Testis (tissue), 3 donors: ENCODE results near the gene GTSF1L. TPM values are rescaled to one million over a fixed set of nuclear protein-coding genes. Genes with fewer than 3 reads are reported as not detected.

ENCODE experiments used
- DNase-seq: peaks from one replicate; pipeline ENCODE4 v3.0.0-alpha.2; 2019
- H3K27ac ChIP-seq, 2 donors: fragments of 200-600 bp; sonication (generic); one replicate each; pipeline ENCODE4 v1.5.1; 2019
- H3K27me3 ChIP-seq: fragments of 200-600 bp; sonication (generic); one replicate; pipeline ENCODE4 v1.5.1; 2019
- H3K36me3 ChIP-seq: fragments of 200-600 bp; sonication (generic); one replicate; pipeline ENCODE4 v1.5.1; 2017; ENCODE audit warnings: low read depth; ENCODE audit errors: missing control alignments
- H3K4me1 ChIP-seq: fragments of 200-600 bp; sonication (generic); one replicate; pipeline ENCODE4 v1.5.1; 2019
- H3K4me3 ChIP-seq, 2 donors: fragments of 200-600 bp; sonication (generic); one replicate each; pipeline ENCODE4 v1.5.1; 2017 to 2019
- H3K9me3 ChIP-seq: fragments of 200-600 bp; sonication (generic); one replicate; pipeline ENCODE4 v1.5.1; 2017
- POLR2A ChIP-seq: fragments of 450-650 bp; IDR thresholded peaks from one replicate; pipeline ENCODE4 v1.6.1; 2017; ENCODE audit warnings: antibody characterized with exemption, mild to moderate bottlenecking, moderate library complexity
- WGBS, 2 donors: methylation state at CpG; one replicate each; pipeline ENCODE4 v1.1.5; 2018; 5-methylcytosine and 5-hydroxymethylcytosine counted together
- intact Hi-C: fragments of 100-400 bp; cut with DNase I; formaldehyde crosslinking; loops from one replicate; pipeline ENCODE4 v1.15.1; 2023; ENCODE audit warnings: low total_unique reads
- polyA plus RNA-seq: library from polyadenylated mRNA; stranded (reverse); fragments of 350-450 nt; fragmentation: Illumina TruSeq; extraction: RNeasy Lipid Tissue Mini Kit (QIAGEN cat#74804); gene quantifications from one replicate; pipeline ENCODE4 v1.2.3, GENCODE V29; 2014; ENCODE audit warnings: low read depth, low replicate concordance; ENCODE audit not compliant: insufficient read depth
- total RNA-seq, 2 donors: library from RNA; depleted of rRNA; stranded (reverse); fragments of >200 nt; gene quantifications; one replicate each; pipeline ENCODE4 v1.2.3, GENCODE V29; 2016
- TF ChIP-seq, protein P1 (sequence below), 3 experiments: fragments of 450-650 bp in 2 of 3; fragments of 200-600 bp in 1 of 3; sonication (generic) in 1 of 3; IDR thresholded peaks; one replicate each; pipeline ENCODE4 v1.5.1; 2016 to 2019; ENCODE audit warnings: antibody characterized with exemption in 3 of 3, mild to moderate bottlenecking in 2 of 3, moderate library complexity in 1 of 3

Gene GTSF1L
- total and polyA plus RNA-seq, 3 donors from 2014 or later, result 79.2 to 244 (median 202) TPM

GRCh38 chr20:43681468-43681942, 45.3 kb downstream of the GTSF1L start:
- TF ChIP-seq POLR2A, result no peak
- TF ChIP-seq, protein P1, sequence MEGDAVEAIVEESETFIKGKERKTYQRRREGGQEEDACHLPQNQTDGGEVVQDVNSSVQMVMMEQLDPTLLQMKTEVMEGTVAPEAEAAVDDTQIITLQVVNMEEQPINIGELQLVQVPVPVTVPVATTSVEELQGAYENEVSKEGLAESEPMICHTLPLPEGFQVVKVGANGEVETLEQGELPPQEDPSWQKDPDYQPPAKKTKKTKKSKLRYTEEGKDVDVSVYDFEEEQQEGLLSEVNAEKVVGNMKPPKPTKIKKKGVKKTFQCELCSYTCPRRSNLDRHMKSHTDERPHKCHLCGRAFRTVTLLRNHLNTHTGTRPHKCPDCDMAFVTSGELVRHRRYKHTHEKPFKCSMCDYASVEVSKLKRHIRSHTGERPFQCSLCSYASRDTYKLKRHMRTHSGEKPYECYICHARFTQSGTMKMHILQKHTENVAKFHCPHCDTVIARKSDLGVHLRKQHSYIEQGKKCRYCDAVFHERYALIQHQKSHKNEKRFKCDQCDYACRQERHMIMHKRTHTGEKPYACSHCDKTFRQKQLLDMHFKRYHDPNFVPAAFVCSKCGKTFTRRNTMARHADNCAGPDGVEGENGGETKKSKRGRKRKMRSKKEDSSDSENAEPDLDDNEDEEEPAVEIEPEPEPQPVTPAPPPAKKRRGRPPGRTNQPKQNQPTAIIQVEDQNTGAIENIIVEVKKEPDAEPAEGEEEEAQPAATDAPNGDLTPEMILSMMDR (IDR thresholded peaks at IDR 0.05), result peak in 1 of 3 experiments; percentile 20
- H3K9me3 ChIP-seq, result no peaks in the 10 kb centered on the region
- no peaks in the 10 kb centered on the region for H3K36me3 ChIP-seq
- intact Hi-C loops, result no loop called here
- no peak overlapping the region for H3K27ac ChIP-seq
- DNase-seq, result no peak
- no peaks in the 10 kb centered on the region for H3K4me1 ChIP-seq
- H3K4me3 ChIP-seq, result no peak overlapping the region
- no peaks in the 10 kb centered on the region for H3K27me3 ChIP-seq
- 49 to 92% methylated on average over 5 to 8 of the region's 8 CpGs for WGBS, 2 donors

GRCh38 chr20:43680981-43681380, 45.8 kb downstream of the GTSF1L start:
- no peaks in the 10 kb centered on the region for H3K27me3 ChIP-seq
- 90 to 91% methylated on average over 7 of the region's 7 CpGs for whole genome bisulfite sequencing, 2 donors
- DNase-seq, result no peak
- no peaks in the 10 kb centered on the region for H3K36me3 ChIP-seq
- no peaks in the 10 kb centered on the region for H3K9me3 ChIP-seq
- H3K4me3 ChIP-seq, result no peak overlapping the region
- no peak for TF ChIP-seq POLR2A
- TF ChIP-seq, protein P1 (IDR thresholded peaks at IDR 0.05), result no peak
- H3K4me1 ChIP-seq, result no peaks in the 10 kb centered on the region
- no peak overlapping the region for H3K27ac ChIP-seq
- intact Hi-C loops, result no loop called here

- H3K27me3 ChIP-seq, result no peaks in the 10 kb centered on the region
- no peak overlapping the region for H3K27ac ChIP-seq
- no peak for DNase-seq
- WGBS, 2 donors, result 90 to 98% methylated on average over 5 of the region's 5 CpGs
- no peaks in the 10 kb centered on the region for H3K36me3 ChIP-seq
- intact Hi-C loops, result loop anchor here (5.0 kb wide), 1 partner anchor 96 kb away; no protein-coding TSS in a partner anchor
- no peaks in the 10 kb centered on the region for H3K4me1 ChIP-seq
- no peaks in the 10 kb centered on the region for H3K9me3 ChIP-seq
- no peak for TF ChIP-seq POLR2A
- TF ChIP-seq, protein P1 (IDR thresholded peaks at IDR 0.05), result no peak
- H3K4me3 ChIP-seq, result no peak overlapping the region
Measured at GRCh38 chr20:43676368-43676767, 50.4 kb downstream of the GTSF1L start.

Other genes starting within 250 kb of the GTSF1L start
- 10 to 100 TPM; 64.5 to 68.1 TPM for gene L3MBTL1, start 219.3 kb downstream of the GTSF1L start, total RNA-seq
- 16.9 TPM for gene L3MBTL1, start 219.3 kb downstream of the GTSF1L start, polyA plus RNA-seq
- 1 to 10 TPM; 6.2 to 8.5 TPM for gene SGK2, start 168.0 kb downstream of the GTSF1L start, total RNA-seq
- gene SGK2, start 168.0 kb downstream of the GTSF1L start, polyA plus RNA-seq, result 1.3 TPM
- gene IFT52, start 136.1 kb downstream of the GTSF1L start, total RNA-seq, result 10 to 100 TPM; 57.1 to 67.3 TPM
- 94.2 TPM for gene IFT52, start 136.1 kb downstream of the GTSF1L start, polyA plus RNA-seq
- gene MYBL2, start 59.9 kb downstream of the GTSF1L start, total RNA-seq, result 10 to 100 TPM; 27.7 to 32.9 TPM
- gene MYBL2, start 59.9 kb downstream of the GTSF1L start, polyA plus RNA-seq, result 31.2 TPM
- gene TOX2, start 187.8 kb upstream of the GTSF1L start, total RNA-seq, result 10 to 100 TPM; 48.1 to 67.0 TPM
- 43.8 TPM for gene TOX2, start 187.8 kb upstream of the GTSF1L start, polyA plus RNA-seq